GM12891 (cell line): ENCODE data around the gene AMBRA1.

ENCODE experiments used
- POLR2A ChIP-seq: IDR thresholded peaks from 2 replicates; pipeline ENCODE4 v1.6.1; 2011; ENCODE audit warnings: low read depth, low read length, control low read depth
- POLR2AphosphoS5 ChIP-seq: IDR thresholded peaks from 2 replicates; pipeline ENCODE4 v1.6.1; 2011; ENCODE audit warnings: low read depth, low read length, control low read depth
- SPI1 ChIP-seq: IDR thresholded peaks from 2 replicates; pipeline ENCODE4 v1.6.1; 2011; ENCODE audit warnings: low read depth, low read length, control low read depth

DNA sequence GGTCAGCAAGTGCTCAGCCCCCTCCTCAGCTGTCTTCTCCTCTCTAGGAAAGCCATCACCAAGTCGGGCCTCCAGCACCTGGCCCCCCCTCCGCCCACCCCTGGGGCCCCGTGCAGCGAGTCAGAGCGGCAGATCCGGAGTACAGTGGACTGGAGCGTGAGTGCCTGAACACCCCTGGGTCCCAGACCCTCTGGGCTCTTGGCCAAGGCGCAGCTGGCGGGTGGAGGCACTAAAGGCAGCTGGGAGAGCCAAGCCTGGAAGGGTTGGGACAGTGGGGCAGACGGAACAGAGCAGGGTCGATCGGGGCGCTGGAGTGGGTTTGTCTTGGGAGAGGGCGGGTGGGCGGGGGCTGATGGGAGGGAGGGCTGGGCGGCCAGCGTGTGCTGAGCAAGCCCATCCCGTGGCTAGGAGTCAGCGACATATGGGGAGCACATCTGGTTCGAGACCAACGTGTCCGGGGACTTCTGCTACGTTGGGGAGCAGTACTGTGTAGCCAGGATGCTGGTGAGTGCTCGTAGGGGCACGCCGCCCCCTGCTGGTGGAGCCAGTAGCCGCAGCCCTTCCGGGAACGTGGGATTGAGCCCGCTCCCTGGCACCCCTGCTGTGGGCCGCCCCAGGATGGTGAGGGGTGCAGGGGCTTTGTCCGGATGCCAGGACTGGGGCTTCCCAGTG is 226.4 kb downstream of the AMBRA1 start:
- TF ChIP-seq POLR2A (no peak), POLR2AphosphoS5 (no peak), SPI1 (no peak)
